GM19025 (cell line): Measurements from ENCODE around the gene MED19.

Experiments
- ATAC-seq: cut with Tn5 transposase; IDR thresholded peaks from one replicate; pipeline ENCODE4 v1.9.1; 2021; ENCODE audit warnings: mild to moderate bottlenecking, low read depth, moderate library complexity; ENCODE audit not compliant: unreplicated experiment

MED19 gene

GRCh38 chr11:57657194-57658022 is 54.6 kb downstream of the MED19 start, which contains the start of gene CLP1:
TSS of gene CLP1 (plus strand) at chr11:57657762. CDS start at chr11:57659477, 1,715 bp downstream.
- peak; percentile 99 for ATAC-seq

DNA sequence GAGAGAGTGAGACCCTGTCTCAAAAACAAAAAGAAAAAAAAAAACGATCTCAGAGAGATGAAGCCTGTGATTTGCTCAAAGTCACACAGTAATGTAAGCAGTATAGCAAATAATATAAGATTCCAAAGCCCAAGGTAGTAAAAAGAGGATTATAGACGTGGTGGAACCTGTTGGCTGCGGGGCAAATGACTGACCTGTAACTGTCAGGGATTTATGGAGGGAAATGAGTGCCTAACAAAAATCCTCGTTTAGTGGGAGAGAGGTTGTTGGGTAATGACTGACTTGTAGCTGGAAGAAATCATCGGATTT is 55.2 kb downstream of the MED19 start:
- ATAC-seq, result no peak
